HEK293 (cell line): Measurements from ENCODE around the gene TRPM5.

Experiments used
- CTCF ChIA-PET: fragments of 350-600 bp; formaldehyde crosslinking; extraction: SDS; loops from one replicate; lab custom pipeline; 2021; ENCODE audit warnings: antibody characterized with exemption; lab: Yijun Ruan, JAX
- POLR2A ChIA-PET: fragments of 300-600 bp; formaldehyde crosslinking; extraction: SDS; loops from one replicate; lab custom pipeline; 2020; ENCODE audit warnings: antibody characterized with exemption, inconsistent platforms; lab: Yijun Ruan, JAX
- H3K27ac ChIP-seq: fragments of 200-500 bp; sonication (Bioruptor generic); 2 replicates; pipeline ENCODE4 v1.5.1; 2014; ENCODE audit warnings: low read depth, low read length, control low read depth, inconsistent platforms; ENCODE audit errors: extremely low read depth
- H3K36me3 ChIP-seq, 2 experiments: fragments of 200-500 bp in 1 of 2; sonication (Bioruptor generic) in 1 of 2; 1 replicate in 1 of 2; 2 replicates in 1 of 2; pipeline ENCODE4 v1.5.1; 2014 to 2017; ENCODE audit warnings: inconsistent platforms in 2 of 2, low read length in 2 of 2; ENCODE audit not compliant: control insufficient read depth in 2 of 2, insufficient read depth in 1 of 2
- H3K4me1 ChIP-seq: fragments of 200-500 bp; sonication (Bioruptor generic); 2 replicates; pipeline ENCODE4 v1.5.1; 2014; ENCODE audit warnings: mild to moderate bottlenecking, low read length, inconsistent platforms; ENCODE audit not compliant: control insufficient read depth, insufficient read depth
- H3K4me3 ChIP-seq: 2 replicates; pipeline ENCODE4 v1.5.1; 2011; ENCODE audit warnings: low read depth, mild to moderate bottlenecking, control low read depth, low read length, moderate library complexity
- H3K9me3 ChIP-seq: fragments of 200-500 bp; sonication (Bioruptor generic); 2 replicates; pipeline ENCODE4 v1.5.1; 2014; ENCODE audit warnings: low read depth, low read length, inconsistent platforms; ENCODE audit not compliant: control insufficient read depth, insufficient read depth
- KLF1 ChIP-seq: fragments of 450-650 bp; formaldehyde crosslinking; IDR thresholded peaks from 2 replicates; pipeline ENCODE4 v1.5.1; 2016; ENCODE audit warnings: missing biosample characterization, missing genetic modification characterization
- KLF17 ChIP-seq: fragments of 450-650 bp; formaldehyde crosslinking; IDR thresholded peaks from 2 replicates; pipeline ENCODE4 v1.5.1; 2016; ENCODE audit warnings: missing biosample characterization, missing genetic modification characterization
- OSR2 ChIP-seq: fragments of 450-650 bp; formaldehyde crosslinking; IDR thresholded peaks from 2 replicates; pipeline ENCODE4 v1.5.1; 2016; ENCODE audit warnings: missing biosample characterization, missing genetic modification characterization
- OVOL3 ChIP-seq: fragments of 450-650 bp; formaldehyde crosslinking; IDR thresholded peaks from 2 replicates; pipeline ENCODE4 v1.5.1; 2016; ENCODE audit warnings: missing biosample characterization, missing genetic modification characterization
- ZBTB48 ChIP-seq: fragments of 450-650 bp; formaldehyde crosslinking; IDR thresholded peaks from 2 replicates; pipeline ENCODE4 v1.5.1; 2016; ENCODE audit warnings: missing biosample characterization, missing genetic modification characterization
- ZBTB7A ChIP-seq: fragments of 450-650 bp; formaldehyde crosslinking; IDR thresholded peaks from 2 replicates; pipeline ENCODE4 v1.5.1; 2016; ENCODE audit warnings: low read depth, missing biosample characterization, missing genetic modification characterization
- ZFP37 ChIP-seq: fragments of 450-650 bp; formaldehyde crosslinking; IDR thresholded peaks from 2 replicates; pipeline ENCODE4 v1.5.1; 2016; ENCODE audit warnings: missing biosample characterization, missing genetic modification characterization
- ZNF324 ChIP-seq: fragments of 450-650 bp; formaldehyde crosslinking; IDR thresholded peaks from 2 replicates; pipeline ENCODE4 v1.5.1; 2016; ENCODE audit warnings: missing biosample characterization, missing genetic modification characterization
- ZNF776 ChIP-seq: fragments of 450-650 bp; formaldehyde crosslinking; IDR thresholded peaks from 2 replicates; pipeline ENCODE4 v1.5.0; 2017; ENCODE audit warnings: missing biosample characterization, missing genetic modification characterization, borderline replicate concordance
- TF ChIP-seq, protein P1 (sequence below): fragments of 450-650 bp; formaldehyde crosslinking; IDR thresholded peaks from 2 replicates; pipeline ENCODE4 v1.5.1; 2016; ENCODE audit warnings: missing biosample characterization, missing genetic modification characterization, low read depth

The TRPM5 gene

DNA sequence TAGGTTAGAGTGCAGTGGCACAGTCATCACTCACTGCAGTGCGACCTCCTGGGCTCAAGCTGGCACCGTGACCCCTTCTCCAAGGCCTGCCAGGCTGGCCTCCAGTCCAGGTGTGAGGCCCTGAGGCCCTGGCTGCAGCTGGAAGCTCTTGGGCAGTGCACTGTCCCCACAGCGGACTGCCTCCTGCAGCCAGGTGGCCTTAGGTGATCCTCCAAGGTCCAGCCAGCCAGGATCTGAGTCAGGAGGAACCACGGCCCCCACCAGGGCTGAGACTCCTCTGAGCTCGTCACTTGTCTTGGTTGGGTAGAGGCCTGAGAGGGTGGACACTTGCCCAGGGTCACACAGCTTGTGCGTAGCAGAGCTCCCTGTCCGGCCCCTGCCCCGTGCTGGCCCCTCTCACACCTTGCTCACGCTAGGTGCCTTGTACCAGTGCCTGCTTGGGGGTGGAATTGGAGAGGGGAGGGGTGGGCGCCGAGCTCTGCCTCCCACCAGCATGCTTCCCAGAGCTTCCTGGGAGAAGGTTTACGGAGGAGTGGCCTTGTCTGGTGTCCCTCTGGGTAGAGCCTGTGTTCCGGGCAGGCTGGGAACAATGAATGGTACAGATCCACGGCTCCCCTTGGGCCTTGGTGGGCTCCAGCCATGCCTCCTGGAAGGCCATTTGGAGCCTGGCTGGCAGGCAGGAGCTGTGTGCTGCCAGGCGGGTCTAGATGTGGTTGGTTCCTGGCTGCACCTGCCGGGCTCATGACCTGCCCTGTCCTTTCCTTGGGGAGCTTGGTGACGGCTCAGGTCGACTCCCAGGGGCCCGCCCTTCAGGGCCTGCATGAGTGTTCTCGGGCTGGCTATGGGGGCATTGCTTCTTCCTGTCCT lies 21.1 kb upstream of the TRPM5 start:
- TF ChIP-seq ZNF324 (tag by site-specific recombination): no peak
- POLR2A ChIA-PET: no interaction called here
- CTCF ChIA-PET: interaction anchor here (0.6 to 1.1 kb wide), 4 partner anchors 14 to 168 kb away, joined by 3 read pairs; no protein-coding TSS in a partner anchor

DNA sequence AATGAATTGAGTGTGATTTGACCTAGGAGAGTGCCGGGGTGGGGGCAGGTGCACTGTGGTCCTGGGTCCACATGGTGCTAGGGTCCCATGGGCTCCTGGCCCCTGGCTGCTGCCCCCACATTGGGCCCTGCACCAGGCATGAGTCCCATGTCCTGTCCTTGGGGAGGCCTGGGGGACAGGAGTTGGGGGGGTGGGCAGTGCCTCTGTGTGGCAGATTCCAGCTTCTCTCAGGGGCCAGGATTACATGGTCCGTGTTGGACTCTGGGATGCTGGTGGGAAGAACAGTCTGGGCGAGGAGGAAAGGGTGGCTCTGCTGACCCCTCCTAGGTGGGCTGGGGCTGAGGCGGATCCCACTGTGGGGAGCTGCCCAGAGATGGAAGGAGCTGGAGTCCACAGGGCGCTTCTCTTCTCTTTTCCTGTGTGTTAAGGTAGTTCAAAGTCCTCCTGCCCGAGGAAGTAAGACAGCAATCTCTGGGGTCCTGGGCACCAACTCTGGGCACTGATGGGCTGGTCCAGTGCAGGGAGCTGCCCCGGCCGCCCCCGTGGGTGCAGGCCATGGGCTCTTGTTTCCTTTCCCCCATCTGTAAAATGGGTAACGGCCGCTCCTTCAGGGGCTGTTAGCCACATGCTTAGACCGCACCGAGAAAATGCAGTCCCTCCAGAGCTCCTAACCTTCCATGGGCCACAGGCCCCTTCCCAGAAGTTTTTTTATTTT lies 20.3 kb upstream of the TRPM5 start:
- Histone ChIP-seq H3K9me3 (no peaks in the 10 kb centered on the region), H3K36me3 (no peaks in the 10 kb centered on the region), H3K27ac (no peak overlapping the region), H3K4me3 (no peak overlapping the region), H3K4me1 (no peaks in the 10 kb centered on the region)
- POLR2A ChIA-PET: no interaction called here
- CTCF ChIA-PET: interaction anchor here (0.6 kb wide), 2 partner anchors 13 to 69 kb away, joined by 3 read pairs; no protein-coding TSS in a partner anchor
- TF ChIP-seq ZBTB7A (tag by site-specific recombination) (no peak), ZBTB48 (tag by site-specific recombination) (no peak)

More for the DNA sequence above, 21.1 kb upstream of the TRPM5 start:
- Histone ChIP-seq H3K9me3 (no peaks in the 10 kb centered on the region), H3K4me1 (no peaks in the 10 kb centered on the region), H3K4me3 (no peak overlapping the region), H3K27ac (no peak overlapping the region), H3K36me3 (no peaks in the 10 kb centered on the region)

DNA sequence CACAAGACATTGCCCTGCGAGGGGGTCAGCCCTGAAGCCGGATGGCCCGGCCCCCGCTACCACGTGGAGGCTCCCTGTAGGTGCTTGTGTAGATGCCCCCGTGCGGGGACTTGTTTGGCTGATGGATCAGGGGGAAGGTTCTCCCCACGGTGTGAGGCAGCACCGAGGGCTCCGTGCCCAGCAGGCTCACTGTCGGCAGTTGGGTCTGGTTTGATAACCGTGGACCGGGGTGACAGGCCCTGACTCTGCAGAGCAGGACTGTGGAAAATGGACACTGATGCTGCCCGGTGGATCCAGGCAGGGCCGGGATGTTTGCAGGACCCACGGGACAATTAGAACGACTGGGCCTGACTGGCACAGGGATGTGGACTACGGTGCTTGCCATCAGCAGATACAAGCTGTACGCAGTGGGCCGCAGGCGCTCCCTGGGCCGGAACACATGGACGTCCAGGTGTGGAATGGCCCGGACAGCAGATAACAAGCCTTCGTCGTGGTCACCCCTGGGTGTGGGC lies 19.5 kb upstream of the TRPM5 start:
- Histone ChIP-seq H3K27ac (no peak overlapping the region), H3K9me3 (no peaks in the 10 kb centered on the region), H3K36me3 (no peaks in the 10 kb centered on the region), H3K4me1 (no peaks in the 10 kb centered on the region), H3K4me3 (no peak overlapping the region)
- ChIA-PET POLR2A (no interaction called here), CTCF (no interaction called here)
- TF ChIP-seq ZFP37 (tag by site-specific recombination) (no peak), OVOL3 (no peak), KLF17 (tag by site-specific recombination) (no peak), OSR2 (tag by site-specific recombination) (no peak), ZNF776 (no peak)
- TF ChIP-seq, protein P1, sequence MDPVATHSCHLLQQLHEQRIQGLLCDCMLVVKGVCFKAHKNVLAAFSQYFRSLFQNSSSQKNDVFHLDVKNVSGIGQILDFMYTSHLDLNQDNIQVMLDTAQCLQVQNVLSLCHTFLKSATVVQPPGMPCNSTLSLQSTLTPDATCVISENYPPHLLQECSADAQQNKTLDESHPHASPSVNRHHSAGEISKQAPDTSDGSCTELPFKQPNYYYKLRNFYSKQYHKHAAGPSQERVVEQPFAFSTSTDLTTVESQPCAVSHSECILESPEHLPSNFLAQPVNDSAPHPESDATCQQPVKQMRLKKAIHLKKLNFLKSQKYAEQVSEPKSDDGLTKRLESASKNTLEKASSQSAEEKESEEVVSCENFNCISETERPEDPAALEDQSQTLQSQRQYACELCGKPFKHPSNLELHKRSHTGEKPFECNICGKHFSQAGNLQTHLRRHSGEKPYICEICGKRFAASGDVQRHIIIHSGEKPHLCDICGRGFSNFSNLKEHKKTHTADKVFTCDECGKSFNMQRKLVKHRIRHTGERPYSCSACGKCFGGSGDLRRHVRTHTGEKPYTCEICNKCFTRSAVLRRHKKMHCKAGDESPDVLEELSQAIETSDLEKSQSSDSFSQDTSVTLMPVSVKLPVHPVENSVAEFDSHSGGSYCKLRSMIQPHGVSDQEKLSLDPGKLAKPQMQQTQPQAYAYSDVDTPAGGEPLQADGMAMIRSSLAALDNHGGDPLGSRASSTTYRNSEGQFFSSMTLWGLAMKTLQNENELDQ (tag by site-specific recombination): no peak

DNA sequence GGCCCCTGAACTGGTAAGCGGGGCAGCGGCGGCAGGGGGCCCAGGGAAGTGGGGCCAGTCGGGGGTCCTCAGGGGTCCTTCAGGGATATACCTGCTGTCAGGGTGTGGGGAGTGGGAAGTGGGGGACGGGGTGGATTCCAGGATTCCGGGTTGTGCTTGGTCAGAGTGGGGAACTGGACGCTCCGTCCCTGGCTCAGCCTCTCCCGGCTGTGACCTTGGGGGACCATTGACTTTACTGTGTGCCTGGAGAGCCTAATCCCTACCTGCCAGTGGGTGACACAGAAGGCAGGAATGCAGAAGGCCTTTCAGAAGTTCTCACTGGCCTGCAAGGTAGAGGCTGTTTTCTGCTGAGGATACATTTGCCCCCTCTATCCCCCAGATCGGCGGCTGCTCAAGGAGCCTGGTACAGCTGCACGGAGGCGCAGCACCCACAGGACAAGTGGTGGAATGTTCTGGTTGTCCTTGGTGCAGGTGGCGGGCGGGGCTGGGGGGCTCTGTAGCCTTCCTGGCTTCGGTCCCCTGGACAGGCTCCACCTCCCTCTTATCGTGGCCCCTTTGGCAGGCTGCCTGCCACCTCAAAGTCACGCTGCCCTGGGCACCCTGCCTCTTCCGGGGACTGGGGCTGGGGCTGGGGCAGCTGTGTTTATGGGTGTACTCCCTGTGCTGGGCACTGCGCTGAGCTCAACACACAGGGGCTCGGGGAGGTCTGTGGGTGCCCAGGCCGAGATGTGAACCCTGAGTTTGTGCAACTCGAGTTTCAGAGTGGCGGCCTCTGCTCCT lies 18.9 kb upstream of the TRPM5 start:
- no peaks in the 10 kb centered on the region for H3K36me3 ChIP-seq
- POLR2A ChIA-PET: no interaction called here
- 0 out of 2 replicates have a peak, but pooled peaks have one; percentile 18 for TF ChIP-seq KLF1 (tag by site-specific recombination)
- no peak for TF ChIP-seq OVOL3
- CTCF ChIA-PET: no interaction called here
- no peak overlapping the region for H3K27ac ChIP-seq
- H3K4me1 ChIP-seq: no peaks in the 10 kb centered on the region
- no peaks in the 10 kb centered on the region for H3K9me3 ChIP-seq
- H3K4me3 ChIP-seq: no peak overlapping the region
